Measurements from ENCODE around the gene NDUFAF8.

Gene NDUFAF8

GRCh38 chr17:81238490-81238814 lies 666 bp upstream of the NDUFAF8 start:
- DNase-seq (ENCODE audit: low read depth in 2 of 3, low spot score in 1 of 3), result no peak

GRCh38 chr17:81239714-81240555 lies 817 bp downstream of the NDUFAF8 start:
- peak; percentile 38 to 39 (median 38) for DNase-seq (ENCODE audit: low read depth in 2 of 3, low spot score in 1 of 3)

GRCh38 chr17:81240761-81241160 lies 1.6 kb downstream of the NDUFAF8 start:
- no peak for DNase-seq (ENCODE audit: low read depth in 2 of 3, low spot score in 1 of 3)

GRCh38 chr17:81241203-81241602 lies 2.1 kb downstream of the NDUFAF8 start:
- DNase-seq (ENCODE audit: low read depth in 2 of 3, low spot score in 1 of 3), result no peak

- DNase-seq (ENCODE audit: low read depth in 2 of 3, low spot score in 1 of 3), result peak; percentile 42 to 48 (median 44)
These were observed 2.7 kb downstream of the NDUFAF8 start for GRCh38 chr17:81241648-81242420.

- no peak for DNase-seq (ENCODE audit: low read depth in 2 of 3, low spot score in 1 of 3)
These were observed 3.6 kb downstream of the NDUFAF8 start for GRCh38 chr17:81242421-81243332.

- no peak for DNase-seq (ENCODE audit: low read depth in 2 of 3, low spot score in 1 of 3)
These were observed 4.2 kb downstream of the NDUFAF8 start for GRCh38 chr17:81243333-81243664.

- no peak for DNase-seq (ENCODE audit: low read depth in 2 of 3, low spot score in 1 of 3)
These were observed 5.4 kb downstream of the NDUFAF8 start for GRCh38 chr17:81244358-81245023.

GRCh38 chr17:81245024-81245664 lies 6.0 kb downstream of the NDUFAF8 start:
- no peak for DNase-seq (ENCODE audit: low read depth in 2 of 3, low spot score in 1 of 3)

- DNase-seq (ENCODE audit: low read depth in 2 of 3, low spot score in 1 of 3), result no peak
These were observed 6.7 kb downstream of the NDUFAF8 start for GRCh38 chr17:81245665-81246342.

GRCh38 chr17:81246343-81246670 lies 7.2 kb downstream of the NDUFAF8 start:
- DNase-seq (ENCODE audit: low read depth in 2 of 3, low spot score in 1 of 3), result no peak

GRCh38 chr17:81246679-81247338 lies 7.7 kb downstream of the NDUFAF8 start:
- no peak for DNase-seq (ENCODE audit: low read depth in 2 of 3, low spot score in 1 of 3)

GRCh38 chr17:81247339-81247990 lies 8.3 kb downstream of the NDUFAF8 start:
- no peak for DNase-seq (ENCODE audit: low read depth in 2 of 3, low spot score in 1 of 3)

GRCh38 chr17:81248649-81249048 lies 9.5 kb downstream of the NDUFAF8 start:
- no peak for DNase-seq (ENCODE audit: low read depth in 2 of 3, low spot score in 1 of 3)

- DNase-seq (ENCODE audit: low read depth in 2 of 3, low spot score in 1 of 3), result no peak
These were observed 10.3 kb downstream of the NDUFAF8 start for GRCh38 chr17:81249223-81250040.

GRCh38 chr17:81250286-81251093 lies 11.4 kb downstream of the NDUFAF8 start:
- DNase-seq (ENCODE audit: low read depth in 2 of 3, low spot score in 1 of 3), result no peak

GRCh38 chr17:81251094-81251708 lies 12.1 kb downstream of the NDUFAF8 start:
- DNase-seq (ENCODE audit: low read depth in 2 of 3, low spot score in 1 of 3), result no peak
